Spleen (tissue), 11 donors: Measurements from ENCODE around the gene KRT27. TPM values are rescaled to one million over a fixed set of nuclear protein-coding genes. Genes with fewer than 3 reads are reported as not detected.

Experiments used
- DNase-seq: peaks from one replicate; pipeline ENCODE4 v3.0.0-alpha.2; 2020
- H3K27ac ChIP-seq, 8 donors: fragments of 200-600 bp; sonication (generic) in 7 of 8; 1 replicate in 4 of 8; 2 replicates in 4 of 8; pipeline versions ENCODE4 v1.5.0 to v1.8.0; 2016 to 2021; ENCODE audit warnings: inconsistent platforms in 4 of 8, mild to moderate bottlenecking in 4 of 8, moderate library complexity in 1 of 8
- H3K27me3 ChIP-seq, 7 donors: fragments of 200-600 bp; sonication (generic) in 6 of 7; replicated peaks in 1 of 7; 1 replicate in 4 of 7; 2 replicates in 3 of 7; pipeline versions ENCODE4 v1.5.0 to v1.8.0; 2016 to 2021; ENCODE audit warnings: inconsistent platforms in 3 of 7, mild to moderate bottlenecking in 1 of 7
- H3K36me3 ChIP-seq, 6 donors: fragments of 200-600 bp; sonication (generic) in 5 of 6; 1 replicate in 4 of 6; 2 replicates in 2 of 6; pipeline versions ENCODE4 v1.5.0 to v1.8.0; 2016 to 2021; ENCODE audit warnings: inconsistent platforms in 2 of 6
- H3K4me1 ChIP-seq, 6 donors: fragments of 200-600 bp; sonication (generic) in 5 of 6; 1 replicate in 3 of 6; 2 replicates in 3 of 6; pipeline versions ENCODE4 v1.5.0 to v1.8.0; 2016 to 2021; ENCODE audit warnings: inconsistent platforms in 3 of 6
- H3K4me3 ChIP-seq, 8 donors: fragments of 200-600 bp; sonication (generic) in 7 of 8; 1 replicate in 4 of 8; 2 replicates in 4 of 8; pipeline versions ENCODE4 v1.5.0 to v1.8.0; 2016 to 2021; ENCODE audit warnings: inconsistent platforms in 4 of 8, mild to moderate bottlenecking in 4 of 8, moderate library complexity in 2 of 8
- H3K9me3 ChIP-seq, 8 donors: fragments of 200-600 bp; sonication (generic) in 7 of 8; 1 replicate in 4 of 8; 2 replicates in 4 of 8; pipeline versions ENCODE4 v1.5.0 to v1.8.0; 2016 to 2021; ENCODE audit warnings: inconsistent platforms in 4 of 8
- CTCF ChIP-seq, 11 experiments: fragments of 200-600 bp in 7 of 11; fragments of 450-650 bp in 4 of 11; sonication (generic) in 4 of 11; IDR thresholded peaks in 8 of 11; conservative IDR thresholded peaks in 3 of 11; 1 replicate in 7 of 11; 2 replicates in 4 of 11; pipeline versions ENCODE4 v1.4.0 to v1.8.0; 2016 to 2021; ENCODE audit warnings: antibody characterized with exemption in 11 of 11, inconsistent platforms in 4 of 11, mild to moderate bottlenecking in 1 of 11
- POLR2A ChIP-seq, 3 donors: fragments of 450-650 bp; IDR thresholded peaks; one replicate each; pipeline ENCODE4 v1.5.1; 2017; ENCODE audit warnings: antibody characterized with exemption in 3 of 3, mild to moderate bottlenecking in 1 of 3
- POLR2AphosphoS5 ChIP-seq, 3 donors: sonication (generic); formaldehyde crosslinking; IDR thresholded peaks; one replicate each; pipeline ENCODE4 v1.5.1; 2017; ENCODE audit warnings: antibody characterized with exemption in 3 of 3
- WGBS, 5 donors: extraction: QIAGEN DNeasy Blood & Tissue Kit in 3 of 5; methylation state at CpG; one replicate each; pipeline versions ENCODE4 v1.1.5 to v1.1.7; 2013 to 2018; 5-methylcytosine and 5-hydroxymethylcytosine counted together
- intact Hi-C: fragments of 100-400 bp; cut with DNase I; formaldehyde crosslinking; loops from one replicate; pipeline ENCODE4 v1.15.0; 2023; ENCODE audit warnings: low total_unique reads
- polyA plus RNA-seq, 3 donors: library from polyadenylated mRNA; stranded (reverse); fragments of 200-250 nt; gene quantifications; one replicate each; pipeline ENCODE4 v1.2.1, GENCODE V29; 2013
- total RNA-seq, 7 donors: library from RNA; depleted of rRNA in 3 of 7; stranded (reverse); fragments of >200 nt in 3 of 7; fragmentation: NEBNext Ultra II Directional in 4 of 7; extraction: Animal tissue kit (Norgen Biotek cat#: 25700) in 4 of 7; gene quantifications; one replicate each; pipeline versions ENCODE4 v1.1.0 to v1.2.1, GENCODE V29; 2016 to 2021
- donor health status: healthy with polysubstance abuse.
- donor health status: DM: no; HTN: no; CAD: no; lungs with moderate emphysema.
- donor health status: DM: no; HTN: no; CAD: no.
- donor health status: Bipolar disorder and iron deficiency.
- donor health status: healthy.
- donor health status: DM: no; HTN: no; CAD: no.
- donor health status: DM: yes; HTN: yes; CAD: no.

KRT27 gene
- total and polyA plus RNA-seq, 10 donors = 0.09 to 0.42 (median 0.12) TPM; not detected in 7

GRCh38 chr17:40799859-40800258 is 17.5 kb upstream of the KRT27 start, which contains the start of gene KRT28:
Gene KRT28 (minus strand): TSS chr17:40799959. CDS start chr17:40799893, 66 bp downstream.
- Histone ChIP-seq H3K27me3 (peaks cover 0 to 78% (median 12%) of the 10 kb centered on the region in 7 donors), H3K4me3 (no peak within 1 kb of the TSS), H3K4me1 (peaks cover 0 to 7% (median 0%) of the 10 kb centered on the region in 6 donors), H3K27ac (no peak within 1 kb of the TSS), H3K36me3 (no peaks in the 10 kb centered on the region), H3K9me3 (no peaks in the 10 kb centered on the region)
- 80 to 91% (median 84%) methylated on average over 3 of the region's 3 CpGs for WGBS, 5 donors
- DNase-seq = no peak
- TF ChIP-seq POLR2AphosphoS5 (IDR thresholded peaks at IDR 0.05) (no peak), CTCF (IDR thresholded peaks at IDR 0.05 in 8 of 11, conservative IDR thresholded peaks at IDR 0.05 in 3 of 11) (no peak), POLR2A (IDR thresholded peaks at IDR 0.05) (no peak)
- intact Hi-C loops = loop anchor here (5.0 to 10.0 kb wide), 2 partner anchors 525 to 847 kb away; no protein-coding TSS in a partner anchor

GRCh38 chr17:40796846-40797245 is 14.5 kb upstream of the KRT27 start:
- H3K27ac ChIP-seq = no peak overlapping the region
- WGBS, 5 donors = 75 to 81% (median 77%) methylated on average over 23 to 27 of the region's 27 CpGs
- no peaks in the 10 kb centered on the region for H3K9me3 ChIP-seq
- H3K4me1 ChIP-seq = no peaks in the 10 kb centered on the region
- TF ChIP-seq POLR2AphosphoS5 (IDR thresholded peaks at IDR 0.05) (no peak), POLR2A (IDR thresholded peaks at IDR 0.05) (no peak), CTCF (IDR thresholded peaks at IDR 0.05 in 8 of 11, conservative IDR thresholded peaks at IDR 0.05 in 3 of 11) (no peak)
- no peak overlapping the region for H3K4me3 ChIP-seq
- no peak for DNase-seq
- H3K27me3 ChIP-seq = peaks cover 0 to 69% (median 12%) of the 10 kb centered on the region in 7 donors
- intact Hi-C loops = no loop called here
- H3K36me3 ChIP-seq = no peaks in the 10 kb centered on the region

- no peaks in the 10 kb centered on the region for H3K4me1 ChIP-seq
- TF ChIP-seq POLR2AphosphoS5 (IDR thresholded peaks at IDR 0.05) (no peak), POLR2A (IDR thresholded peaks at IDR 0.05) (no peak), CTCF (IDR thresholded peaks at IDR 0.05 in 8 of 11, conservative IDR thresholded peaks at IDR 0.05 in 3 of 11) (no peak)
- no peak overlapping the region for H3K27ac ChIP-seq
- no peak for DNase-seq
- no peak overlapping the region for H3K4me3 ChIP-seq
- H3K9me3 ChIP-seq = no peaks in the 10 kb centered on the region
- 78 to 83% (median 80%) methylated on average over 10 of the region's 10 CpGs for WGBS, 5 donors
- no peaks in the 10 kb centered on the region for H3K36me3 ChIP-seq
- peaks cover 0 to 53% (median 10%) of the 10 kb centered on the region in 7 donors for H3K27me3 ChIP-seq
- intact Hi-C loops = no loop called here
Observed at GRCh38 chr17:40795019-40795667, 12.8 kb upstream of the KRT27 start.

GRCh38 chr17:40794466-40794865 is 12.1 kb upstream of the KRT27 start:
- intact Hi-C loops = no loop called here
- H3K4me3 ChIP-seq = no peak overlapping the region
- H3K27me3 ChIP-seq = peaks cover 0 to 49% (median 10%) of the 10 kb centered on the region in 7 donors
- no peaks in the 10 kb centered on the region for H3K36me3 ChIP-seq
- H3K4me1 ChIP-seq = no peaks in the 10 kb centered on the region
- no peaks in the 10 kb centered on the region for H3K9me3 ChIP-seq
- H3K27ac ChIP-seq = no peak overlapping the region
- 68 to 79% (median 72%) methylated on average over 2 of the region's 2 CpGs for WGBS, 5 donors
- TF ChIP-seq POLR2A (IDR thresholded peaks at IDR 0.05) (no peak), POLR2AphosphoS5 (IDR thresholded peaks at IDR 0.05) (no peak), CTCF (IDR thresholded peaks at IDR 0.05 in 8 of 11, conservative IDR thresholded peaks at IDR 0.05 in 3 of 11) (no peak)
- no peak for DNase-seq
